Smooth muscle cell (in vitro differentiated cells): ENCODE measurements around the gene NABP2. TPM values are rescaled to one million over a fixed set of nuclear protein-coding genes. Genes with fewer than 3 reads are reported as not detected.

Experiments
- DNase-seq: peaks from one replicate; lab custom pipeline; 2025; ENCODE audit not compliant: unreplicated experiment; lab: John Stamatoyannopoulos, UW
- H2AFZ ChIP-seq: fragments of 200-600 bp; sonication (generic); 2 replicates; pipeline ENCODE4 v1.6.0; 2016; ENCODE audit warnings: antibody characterized with exemption, low read depth, mild to moderate bottlenecking
- H3F3A ChIP-seq: fragments of 200-600 bp; sonication (generic); 2 replicates; pipeline ENCODE4 v1.6.0; 2017; ENCODE audit warnings: antibody characterized with exemption, low read depth
- H3K27ac ChIP-seq: fragments of 200-600 bp; sonication (generic); 2 replicates; pipeline ENCODE4 v1.5.1; 2016; ENCODE audit warnings: low read depth, mild to moderate bottlenecking
- H3K27me3 ChIP-seq: fragments of 200-600 bp; sonication (generic); 2 replicates; pipeline ENCODE4 v1.6.1; 2016; ENCODE audit warnings: low read depth, mild to moderate bottlenecking
- H3K36me3 ChIP-seq: fragments of 200-600 bp; sonication (generic); 2 replicates; pipeline ENCODE4 v1.5.1; 2016; ENCODE audit warnings: low read depth
- H3K4me1 ChIP-seq: fragments of 200-600 bp; sonication (generic); 2 replicates; pipeline ENCODE4 v1.5.1; 2016; ENCODE audit warnings: low read depth
- H3K4me2 ChIP-seq: fragments of 200-600 bp; sonication (generic); 2 replicates; pipeline ENCODE4 v1.6.0; 2016; ENCODE audit warnings: mild to moderate bottlenecking
- H3K4me3 ChIP-seq: fragments of 200-600 bp; sonication (generic); 2 replicates; pipeline ENCODE4 v1.5.1; 2016; ENCODE audit warnings: mild to moderate bottlenecking
- H3K79me2 ChIP-seq: fragments of 200-600 bp; sonication (generic); 2 replicates; pipeline ENCODE4 v1.6.0; 2016; ENCODE audit warnings: low read depth, mild to moderate bottlenecking
- H3K9ac ChIP-seq: fragments of 200-600 bp; sonication (generic); 2 replicates; pipeline ENCODE4 v1.6.0; 2016; ENCODE audit warnings: low read depth
- H3K9me3 ChIP-seq: fragments of 200-600 bp; sonication (generic); replicated peaks from 2 replicates; pipeline ENCODE4 v1.5.1; 2016; ENCODE audit warnings: low read depth
- H4K20me1 ChIP-seq: fragments of 200-600 bp; sonication (generic); 2 replicates; pipeline ENCODE4 v1.6.0; 2016; ENCODE audit warnings: low read depth
- CTCF ChIP-seq: fragments of 200-600 bp; sonication (generic); IDR thresholded peaks from 2 replicates; pipeline ENCODE4 v1.5.1; 2017; ENCODE audit warnings: borderline replicate concordance, mild to moderate bottlenecking, antibody characterized with exemption; ENCODE audit not compliant: insufficient read depth, poor library complexity, severe bottlenecking
- WGBS: methylation state at CpG from one replicate; pipeline ENCODE4 v1.1.7; 2016; ENCODE audit warnings: low lambda C conversion rate; 5-methylcytosine and 5-hydroxymethylcytosine counted together
- polyA plus RNA-seq: library from polyadenylated mRNA; unstranded; fragments of >200 nt; fragmentation: Nextera tagmentation; extraction: Ambion mirVana; gene quantifications from 2 replicates; pipeline ENCODE4 v1.2.1, GENCODE V29; 2016
- total RNA-seq: library from RNA; depleted of rRNA; stranded (reverse); fragments of >200 nt; gene quantifications from 2 replicates; pipeline ENCODE4 v1.2.3, GENCODE V29; 2014

Gene NABP2
- total and polyA plus RNA-seq, 2 experiments from 2014 or later: 14.2 to 33.8 TPM

GRCh38 chr12:56206452-56207166 lies 17.5 kb upstream of the NABP2 start:
- Histone ChIP-seq H2AFZ (no peak overlapping the region), H3F3A (peaks cover 21% of the 10 kb centered on the region), H3K4me2 (no peak overlapping the region), H3K9ac (no peak overlapping the region), H3K27ac (peak overlapping the region; percentile 25), H4K20me1 (no peaks in the 10 kb centered on the region), H3K79me2 (no peaks in the 10 kb centered on the region), H3K27me3 (no peaks in the 10 kb centered on the region), H3K36me3 (peaks cover 4% of the 10 kb centered on the region), H3K9me3 (no peaks in the 10 kb centered on the region), H3K4me1 (no peaks in the 10 kb centered on the region), H3K4me3 (no peak overlapping the region)
- 76% methylated on average over 14 of the region's 14 CpGs for WGBS
- peak; percentile 45 for TF ChIP-seq CTCF
- no peak for DNase-seq

GRCh38 chr12:56208006-56208405 lies 16.1 kb upstream of the NABP2 start:
- TF ChIP-seq CTCF: no peak
- no peak for DNase-seq
- no peak overlapping the region for H3K27ac ChIP-seq
- no peak overlapping the region for H2AFZ ChIP-seq
- no peaks in the 10 kb centered on the region for H3K27me3 ChIP-seq
- 95% methylated on average over 6 of the region's 6 CpGs for WGBS
- no peak overlapping the region for H3K4me3 ChIP-seq
- no peaks in the 10 kb centered on the region for H4K20me1 ChIP-seq
- peaks cover 9% of the 10 kb centered on the region for H3K36me3 ChIP-seq
- no peaks in the 10 kb centered on the region for H3K4me1 ChIP-seq
- H3K4me2 ChIP-seq: no peak overlapping the region
- peaks cover 21% of the 10 kb centered on the region for H3F3A ChIP-seq
- H3K9me3 ChIP-seq: no peaks in the 10 kb centered on the region
- H3K79me2 ChIP-seq: peaks cover 6% of the 10 kb centered on the region
- H3K9ac ChIP-seq: no peak overlapping the region

GRCh38 chr12:56212361-56212760 lies 11.8 kb upstream of the NABP2 start:
- Histone ChIP-seq H2AFZ (no peak overlapping the region), H3K36me3 (peaks cover 14% of the 10 kb centered on the region), H3K4me3 (no peak overlapping the region), H3K9me3 (no peaks in the 10 kb centered on the region), H3K4me1 (no peaks in the 10 kb centered on the region), H3K27ac (no peak overlapping the region), H3K4me2 (no peak overlapping the region), H3F3A (peaks cover 4% of the 10 kb centered on the region), H3K79me2 (peaks cover 19% of the 10 kb centered on the region), H3K9ac (no peak overlapping the region), H3K27me3 (no peaks in the 10 kb centered on the region), H4K20me1 (peaks cover 3% of the 10 kb centered on the region)
- TF ChIP-seq CTCF: no peak
- whole genome bisulfite sequencing: 92% methylated on average over 1 of the region's 1 CpG
- no peak for DNase-seq

GRCh38 chr12:56213878-56214277 lies 10.3 kb upstream of the NABP2 start:
- 94% methylated on average over 5 of the region's 5 CpGs for WGBS
- Histone ChIP-seq H3K4me1 (no peaks in the 10 kb centered on the region), H3K9me3 (no peaks in the 10 kb centered on the region), H3K36me3 (peaks cover 14% of the 10 kb centered on the region), H3K4me3 (no peak overlapping the region), H3K79me2 (peaks cover 34% of the 10 kb centered on the region), H3F3A (peaks cover 4% of the 10 kb centered on the region), H3K27ac (no peak overlapping the region), H3K27me3 (no peaks in the 10 kb centered on the region), H2AFZ (no peak overlapping the region), H3K9ac (no peak overlapping the region), H4K20me1 (peaks cover 11% of the 10 kb centered on the region), H3K4me2 (no peak overlapping the region)
- no peak for TF ChIP-seq CTCF
- no peak for DNase-seq
